GM10266 (cell line): Measurements from ENCODE around the gene MTG1.

Experiments used
- DNase-seq: peaks from one replicate; pipeline ENCODE4 v3.0.0; 2012; ENCODE audit errors: extremely low spot score
- CTCF ChIP-seq: IDR thresholded peaks from 2 replicates; pipeline ENCODE4 v1.5.1; 2012; ENCODE audit warnings: mild to moderate bottlenecking, low read depth; ENCODE audit not compliant: control insufficient read depth, insufficient read depth; ENCODE audit errors: missing control alignments

Gene MTG1

GRCh38 chr10:133458710-133459453 is 64.9 kb downstream of the MTG1 start:
- DNase-seq: no peak
- no peak for TF ChIP-seq CTCF

GRCh38 chr10:133459454-133460207 is 65.7 kb downstream of the MTG1 start:
- DNase-seq: no peak
- no peak for TF ChIP-seq CTCF

- no peak for DNase-seq
These were observed 66.3 kb downstream of the MTG1 start for GRCh38 chr10:133460208-133460769.

GRCh38 chr10:133461027-133461426 is 67.1 kb downstream of the MTG1 start:
- no peak for DNase-seq

More at GRCh38 chr10:133460208-133460769, 66.3 kb downstream of the MTG1 start:
- TF ChIP-seq CTCF: no peak

GRCh38 chr10:133461841-133462240 is 67.9 kb downstream of the MTG1 start:
- DNase-seq: no peak
- no peak for TF ChIP-seq CTCF

More at GRCh38 chr10:133461027-133461426, 67.1 kb downstream of the MTG1 start:
- TF ChIP-seq CTCF: no peak

DNA sequence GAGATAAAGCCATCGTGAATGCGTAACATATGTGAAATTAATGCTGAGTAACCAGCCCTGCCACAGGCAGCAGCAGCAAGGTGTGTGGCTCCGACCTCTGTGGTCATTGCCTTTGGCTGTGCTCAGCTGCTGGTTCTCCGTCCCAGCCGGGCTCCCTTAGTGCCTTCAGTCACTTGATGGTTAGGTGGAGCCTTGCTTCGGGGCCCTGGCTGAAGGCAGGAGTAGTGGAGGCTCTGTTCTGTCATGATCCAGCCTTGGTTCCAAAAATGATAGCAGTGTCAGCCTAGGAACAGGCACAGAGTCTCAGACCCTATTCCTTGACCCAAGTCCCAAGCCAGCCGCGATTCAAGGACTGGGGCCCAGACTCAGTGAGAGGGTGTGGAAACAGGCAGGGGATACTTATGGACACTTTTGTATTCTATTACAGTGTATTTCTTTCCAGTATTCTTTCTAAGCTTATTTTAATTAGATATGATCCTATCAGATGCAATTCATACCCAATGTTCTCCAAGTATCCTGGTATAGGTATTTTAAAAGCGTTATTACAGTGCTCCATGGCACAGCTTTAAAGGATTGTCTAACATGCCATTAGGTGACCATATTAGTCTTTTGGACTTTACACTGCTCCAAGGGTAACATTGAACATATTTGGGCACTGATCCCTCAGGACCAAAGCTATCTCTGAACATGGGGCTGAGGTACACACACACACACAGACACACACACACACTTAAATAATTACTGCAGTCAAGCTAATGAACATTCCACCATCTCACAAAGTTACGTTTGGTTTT is 68.8 kb downstream of the MTG1 start:
- TF ChIP-seq CTCF: no peak
- DNase-seq: no peak
